ENCODE results near the gene LRCH3. TPM values are rescaled to one million over a fixed set of nuclear protein-coding genes. Genes with fewer than 3 reads are reported as not detected.

Gene LRCH3
- total RNA-seq, 6 donors from 2014 or later = 24.6 to 68.1 (median 34.2) TPM

DNA sequence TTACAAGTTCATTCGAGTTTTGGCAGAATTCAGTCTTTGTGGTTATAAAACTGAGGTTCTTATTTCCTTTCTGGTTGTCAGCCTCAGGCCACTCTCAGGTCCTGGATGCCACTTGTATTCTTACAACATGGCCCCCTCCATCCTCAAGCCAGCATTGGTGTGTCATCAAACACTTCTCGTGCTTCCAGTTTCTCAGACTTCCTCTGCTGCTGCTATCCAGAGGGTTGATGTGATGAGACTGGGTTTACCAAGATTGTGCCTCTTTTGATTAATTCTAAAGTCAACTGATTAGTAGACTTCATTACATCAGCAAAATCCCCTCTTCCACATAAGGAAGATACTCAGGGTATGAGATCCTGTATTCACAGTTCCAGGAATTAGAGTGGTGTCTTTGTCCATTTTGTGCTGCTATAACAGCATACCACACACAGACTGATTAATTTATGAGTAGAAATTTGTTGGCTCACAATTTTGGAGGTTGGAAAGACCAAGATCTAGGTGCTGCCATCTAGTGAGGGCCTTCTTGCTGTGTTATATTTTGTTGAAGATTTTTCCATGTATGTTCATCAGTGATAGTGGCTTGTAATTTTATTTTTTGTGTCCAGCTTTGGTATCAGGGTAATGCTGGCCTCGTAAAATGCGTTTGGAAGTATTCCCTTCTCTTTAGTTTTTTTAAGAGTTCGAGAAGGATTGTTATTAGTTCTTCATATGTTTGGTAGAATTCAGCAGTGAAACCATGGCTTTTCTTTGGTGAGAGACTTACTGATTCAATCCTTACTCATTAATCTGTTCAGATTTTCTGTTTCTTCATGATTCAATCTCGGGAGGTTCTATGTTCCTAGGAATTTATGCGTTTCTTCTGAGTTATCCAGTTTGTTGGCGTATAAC, 11.1 kb downstream of the LRCH3 start:
- Histone ChIP-seq H3K27me3 (no peaks in the 10 kb centered on the region), H3K36me3 (no peaks in the 10 kb centered on the region), H3K4me3 (no peak overlapping the region), H3K4me1 (peaks cover 6 to 22% (median 16%) of the 10 kb centered on the region in 4 donors), H3K9me3 (no peaks in the 10 kb centered on the region), H3K27ac (no peak overlapping the region)
- DNase-seq = peak in 1 of 2 donors; percentile 29
- TF ChIP-seq CTCF (IDR thresholded peaks at IDR 0.05) (peak in 2 of 6 experiments; percentile 12 to 18), POLR2AphosphoS5 (IDR thresholded peaks at IDR 0.05) (no peak)
- ATAC-seq (ENCODE audit: low FRiP score in 2 of 2) = peak in 1 of 2 donors; percentile 41
- WGBS, 2 donors = 62 to 65% methylated on average over 8 of the region's 8 CpGs

DNA sequence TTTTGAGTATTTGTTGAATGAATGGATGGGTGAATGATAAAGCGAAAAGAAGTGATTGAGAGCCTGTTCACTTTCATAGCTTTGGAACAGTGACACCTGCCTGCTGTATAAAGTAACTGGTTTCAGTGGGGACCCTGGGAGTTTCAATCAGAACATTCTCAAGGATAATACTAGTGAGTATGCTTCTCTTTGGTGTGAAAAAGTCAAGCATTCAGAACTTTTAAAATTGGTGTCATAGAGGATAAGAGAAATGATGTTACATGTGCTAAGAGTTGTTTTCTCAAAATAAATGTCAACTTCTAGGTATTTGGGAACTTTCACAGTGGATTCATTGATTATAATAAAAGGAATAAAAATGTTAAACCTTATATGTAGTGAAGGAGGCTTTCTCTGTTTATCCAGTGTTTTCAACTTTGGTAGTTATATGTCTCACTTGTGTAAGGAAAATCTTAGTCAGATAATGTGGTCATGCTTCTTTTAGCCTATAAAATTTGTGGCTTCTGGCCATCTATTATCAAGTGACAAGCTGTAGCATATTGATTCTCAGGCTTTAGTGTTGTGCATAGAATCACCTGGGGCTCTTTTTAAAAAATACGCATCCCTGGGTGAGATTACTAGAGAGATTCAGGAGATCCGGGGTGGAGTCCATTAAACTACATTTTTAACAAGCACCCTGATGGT, 11.9 kb downstream of the LRCH3 start:
- TF ChIP-seq EP300 (IDR thresholded peaks at IDR 0.05) = no peak
- TF ChIP-seq POLR2A (IDR thresholded peaks at IDR 0.05) = no peak
- no peak for TF ChIP-seq CTCF (IDR thresholded peaks at IDR 0.05)
- no peak for TF ChIP-seq POLR2AphosphoS5 (IDR thresholded peaks at IDR 0.05)
- no peak for DNase-seq
- H3K4me3 ChIP-seq = no peak overlapping the region
- H3K9me3 ChIP-seq = no peaks in the 10 kb centered on the region
- H3K4me1 ChIP-seq = peaks cover 6 to 22% (median 16%) of the 10 kb centered on the region in 4 donors
- H3K27me3 ChIP-seq = no peaks in the 10 kb centered on the region
- no peak for ATAC-seq (ENCODE audit: low FRiP score in 2 of 2)
- H3K27ac ChIP-seq = no peak overlapping the region
- 92 to 97% methylated on average over 3 of the region's 3 CpGs for WGBS, 2 donors
- no peaks in the 10 kb centered on the region for H3K36me3 ChIP-seq

DNA sequence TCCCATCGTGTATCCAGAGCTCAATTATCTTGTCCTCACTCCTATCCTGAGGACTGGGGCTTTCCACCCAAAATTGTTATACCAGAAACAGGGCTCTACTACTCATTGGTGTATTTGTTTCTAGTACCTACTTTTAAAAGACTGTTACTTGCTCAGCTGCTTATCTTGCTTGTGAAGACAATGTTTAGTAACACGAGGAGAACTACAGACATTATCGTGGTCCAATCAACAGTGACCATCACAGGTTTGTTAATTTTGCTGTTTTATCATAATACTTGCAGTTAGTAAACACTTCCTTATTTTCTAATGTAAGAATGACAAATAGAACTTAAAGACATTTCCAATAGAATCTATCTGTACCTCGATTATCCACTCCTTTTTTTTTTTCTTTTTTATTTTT, 13.5 kb downstream of the LRCH3 start:
- Histone ChIP-seq H3K36me3 (no peaks in the 10 kb centered on the region), H3K4me3 (no peak overlapping the region), H3K9me3 (no peaks in the 10 kb centered on the region), H3K27ac (no peak overlapping the region), H3K27me3 (no peaks in the 10 kb centered on the region), H3K4me1 (peaks cover 6 to 19% (median 14%) of the 10 kb centered on the region in 4 donors)
- TF ChIP-seq POLR2AphosphoS5 (IDR thresholded peaks at IDR 0.05) = no peak
- TF ChIP-seq CTCF (IDR thresholded peaks at IDR 0.05) = no peak
- no peak for TF ChIP-seq POLR2A (IDR thresholded peaks at IDR 0.05)
- TF ChIP-seq EP300 (IDR thresholded peaks at IDR 0.05) = no peak
- 80 to 85% methylated on average over 4 of the region's 4 CpGs for WGBS, 2 donors
- DNase-seq (no peak), ATAC-seq (ENCODE audit: low FRiP score in 2 of 2) (no peak)

GRCh38 chr3:197807969-197808587, 17.0 kb downstream of the LRCH3 start:
- WGBS, 2 donors = 88 to 89% methylated on average over 4 of the region's 4 CpGs
- H3K4me1 ChIP-seq = peaks cover 0 to 9% (median 4%) of the 10 kb centered on the region in 4 donors
- DNase-seq = no peak

More at GRCh38 chr3:197807969-197808587, 17.0 kb downstream of the LRCH3 start:
- Histone ChIP-seq H3K9me3 (no peaks in the 10 kb centered on the region), H3K27ac (peak overlapping the region in 1 of 4 donors; percentile 13), H3K36me3 (no peaks in the 10 kb centered on the region), H3K27me3 (no peaks in the 10 kb centered on the region), H3K4me3 (no peak overlapping the region)
- no peak for ATAC-seq (ENCODE audit: low FRiP score in 2 of 2)
- TF ChIP-seq POLR2AphosphoS5 (IDR thresholded peaks at IDR 0.05) (no peak), EP300 (IDR thresholded peaks at IDR 0.05) (no peak), CTCF (IDR thresholded peaks at IDR 0.05) (no peak), POLR2A (IDR thresholded peaks at IDR 0.05) (no peak)

All from upper lobe of left lung (tissue), 6 donors.